T-helper 22 cell (primary cell): ENCODE results near the gene HEBP1.

Source experiments
- DNase-seq: peaks from one replicate; pipeline ENCODE4 v3.0.0-alpha.2; 2020; ENCODE audit warnings: low read depth

HEBP1 gene

DNA sequence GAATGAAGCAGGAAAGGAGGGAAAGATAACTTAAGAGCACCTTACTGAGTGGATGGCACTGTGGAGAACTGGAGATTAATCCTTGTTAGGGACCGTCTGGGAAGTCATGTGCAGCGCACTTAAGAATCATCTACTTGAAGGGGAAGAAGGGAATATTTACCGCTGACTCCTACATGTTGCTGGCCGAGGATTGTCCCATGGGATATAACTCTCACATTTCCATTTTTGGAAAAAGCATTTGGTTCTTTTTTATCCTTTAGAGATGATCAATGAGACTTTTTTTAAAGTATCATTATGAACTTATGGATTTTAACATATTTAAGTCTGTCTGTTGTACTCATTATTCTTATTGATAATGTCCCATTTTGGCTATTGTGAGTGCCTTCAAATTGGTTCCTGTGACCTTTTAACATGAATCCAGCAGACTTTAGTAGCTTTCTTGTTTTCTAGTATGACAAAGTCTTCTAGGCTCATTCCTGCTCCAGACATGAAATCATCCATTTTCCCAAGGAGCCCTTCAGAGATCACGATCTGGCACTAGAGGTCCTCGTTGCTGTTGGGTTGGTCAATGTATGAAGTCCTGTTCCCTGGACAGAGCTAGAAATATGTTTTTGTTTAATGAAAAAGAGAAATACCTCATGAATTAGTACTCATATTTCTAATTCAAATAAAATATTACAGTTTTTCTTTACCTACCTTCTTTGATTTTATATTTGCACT is 23.9 kb upstream of the HEBP1 start:
- DNase-seq, result no peak

DNA sequence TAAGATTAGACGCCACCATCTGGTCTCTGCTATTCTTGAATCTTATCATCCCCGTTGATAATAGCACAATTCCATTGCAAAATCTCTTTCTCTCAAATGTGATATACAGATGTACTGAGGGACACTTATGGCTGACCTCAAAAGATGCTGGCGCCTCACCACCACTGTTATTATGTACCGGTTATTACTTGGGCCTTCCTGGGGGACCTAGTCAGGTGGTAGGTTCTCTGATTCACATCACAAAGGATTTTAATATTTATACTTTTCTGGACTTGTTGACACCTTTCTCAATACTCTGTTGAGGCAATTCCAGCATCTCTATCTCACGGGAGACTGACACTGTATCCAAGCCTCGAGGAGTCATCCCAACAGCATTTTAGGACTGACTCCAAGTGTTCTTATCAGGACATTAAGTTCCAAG is 22.8 kb upstream of the HEBP1 start:
- DNase-seq, result no peak

DNA sequence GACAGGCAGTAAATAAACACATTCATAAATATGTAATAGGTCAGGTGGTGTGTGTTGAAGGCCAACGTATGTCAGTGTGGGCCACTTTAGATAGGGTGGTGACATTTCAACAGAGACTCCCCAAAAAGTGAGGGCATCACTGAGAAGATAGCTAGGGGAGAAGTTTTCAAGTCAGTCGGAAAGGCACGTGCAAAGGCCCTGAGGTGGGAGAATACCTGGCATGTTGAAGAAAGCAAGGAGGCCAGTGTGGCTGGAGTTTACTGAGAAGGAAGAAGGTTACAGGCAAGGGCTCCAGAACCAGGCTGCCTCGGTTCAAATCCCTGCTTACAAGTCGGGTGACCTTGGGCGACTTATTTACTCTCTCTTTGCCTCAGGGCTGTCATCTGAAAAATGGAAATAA is 11.0 kb upstream of the HEBP1 start:
- no peak for DNase-seq

DNA sequence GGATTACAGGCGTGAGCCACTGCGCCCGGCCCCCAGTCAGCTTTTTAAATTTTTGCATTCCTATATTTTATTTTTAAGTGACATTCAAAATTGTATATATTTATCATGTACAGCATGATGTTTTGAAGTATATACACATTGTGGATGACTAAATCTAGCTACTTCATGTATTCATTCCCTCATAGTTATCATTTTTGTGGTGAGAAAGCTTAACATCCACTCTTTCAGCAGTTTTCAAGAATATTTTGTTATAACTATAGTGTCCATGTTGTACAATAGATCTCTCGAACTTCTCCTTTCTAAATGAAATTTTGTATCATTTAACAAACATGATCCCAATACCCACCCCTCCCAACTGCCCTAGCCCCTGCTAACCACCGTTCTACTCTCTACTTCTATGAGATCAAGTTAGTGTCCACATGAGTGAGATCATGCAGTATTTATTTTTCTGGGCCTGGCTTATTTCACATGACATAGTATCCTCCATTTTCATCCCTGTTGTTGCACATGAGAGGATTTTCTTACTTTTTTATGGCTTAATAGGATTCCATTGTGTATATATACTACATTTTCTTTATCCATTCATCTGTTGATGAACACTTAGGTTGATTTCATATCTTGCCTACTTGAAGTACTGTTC is 8.8 kb upstream of the HEBP1 start:
- DNase-seq, result no peak

DNA sequence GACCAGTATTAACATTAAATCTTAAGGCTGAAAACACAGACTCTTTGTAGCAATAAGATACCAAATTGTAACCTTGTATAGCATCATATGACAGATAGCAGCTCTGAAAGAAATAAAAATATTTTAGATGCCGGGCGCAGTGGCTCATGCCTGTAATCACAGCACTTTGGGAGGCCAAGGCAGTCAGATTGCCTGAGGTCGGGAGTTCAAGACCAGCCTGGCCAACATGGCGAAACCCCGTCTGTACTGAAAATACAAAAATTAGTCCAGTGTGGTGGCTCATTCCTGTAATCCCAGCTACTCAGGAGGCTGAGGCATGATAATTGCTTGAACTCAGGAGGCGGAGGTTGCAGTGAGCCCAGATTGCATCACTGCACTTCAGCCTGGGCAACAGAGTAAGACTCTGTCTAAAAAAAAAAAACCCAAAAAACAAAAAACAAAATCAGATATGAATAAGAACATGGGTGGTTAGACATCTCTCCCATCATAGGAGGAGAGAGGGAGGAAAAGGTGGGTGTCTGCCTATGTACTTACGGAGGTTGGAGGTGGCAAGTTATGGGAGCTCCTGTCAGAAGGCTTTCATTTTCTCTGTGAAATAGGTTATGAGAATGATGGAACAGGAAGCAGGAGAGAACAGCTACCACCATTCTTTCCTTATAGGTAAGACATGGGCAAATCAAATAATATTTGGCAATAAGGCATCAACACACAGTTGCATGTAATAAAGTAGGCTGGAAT is 7.6 kb upstream of the HEBP1 start:
- no peak for DNase-seq

DNA sequence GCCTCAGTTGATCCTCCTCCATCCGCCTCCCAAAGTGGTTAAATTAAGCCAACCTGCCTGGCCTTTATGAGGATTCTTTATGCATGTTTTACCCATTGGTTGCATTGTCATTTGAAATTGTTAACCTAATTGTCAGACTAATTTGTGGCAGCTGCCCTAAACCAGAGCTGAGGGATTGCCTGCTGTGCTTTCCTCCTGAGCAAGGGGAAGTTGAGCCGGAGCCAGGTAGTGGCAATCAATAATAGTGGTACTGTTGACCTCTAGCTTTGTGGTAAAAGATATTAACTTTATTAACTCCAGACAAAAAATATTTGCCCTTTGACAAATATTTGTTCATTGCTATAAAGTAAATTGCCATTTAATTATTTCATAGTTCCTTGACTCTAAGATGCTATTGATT is 5.6 kb upstream of the HEBP1 start:
- no peak for DNase-seq

DNA sequence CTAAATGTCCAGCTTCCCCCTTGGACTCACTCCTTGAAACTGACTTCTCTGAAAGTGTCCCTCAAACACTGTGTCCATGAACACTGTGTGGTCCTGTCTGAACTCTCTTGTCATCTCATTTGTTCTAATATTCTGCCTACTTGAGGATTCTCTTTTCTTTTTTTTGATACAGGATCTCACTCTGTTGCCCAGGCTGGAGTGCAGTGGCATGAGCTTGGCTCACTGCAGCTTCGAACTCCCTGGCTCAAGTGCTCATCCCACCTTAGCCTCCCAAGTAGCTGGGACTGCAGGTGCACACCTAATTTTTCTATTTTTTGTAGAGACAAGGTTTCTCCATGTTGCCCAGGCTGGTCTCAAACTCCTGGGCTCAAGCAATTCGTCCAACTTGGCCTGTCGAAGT is 4.9 kb upstream of the HEBP1 start:
- no peak for DNase-seq

DNA sequence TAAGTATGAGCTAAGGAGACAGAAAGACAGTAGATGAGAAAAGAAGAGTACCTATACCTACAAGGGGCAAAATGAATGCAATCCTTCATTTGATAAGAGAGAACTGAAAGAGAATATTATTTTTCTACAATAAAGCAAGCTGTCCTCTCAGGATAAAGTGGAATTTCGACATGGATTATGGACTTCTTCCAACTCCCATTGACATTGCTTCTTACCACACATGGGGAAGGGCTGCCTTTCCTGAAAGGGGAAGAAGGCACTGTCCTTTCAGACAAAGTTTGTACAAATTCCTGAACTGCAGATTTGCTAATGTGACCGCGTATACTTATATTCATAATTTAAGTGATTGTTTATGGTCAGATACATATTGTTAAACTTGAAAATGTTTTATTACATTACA is 4.3 kb upstream of the HEBP1 start:
- no peak for DNase-seq

DNA sequence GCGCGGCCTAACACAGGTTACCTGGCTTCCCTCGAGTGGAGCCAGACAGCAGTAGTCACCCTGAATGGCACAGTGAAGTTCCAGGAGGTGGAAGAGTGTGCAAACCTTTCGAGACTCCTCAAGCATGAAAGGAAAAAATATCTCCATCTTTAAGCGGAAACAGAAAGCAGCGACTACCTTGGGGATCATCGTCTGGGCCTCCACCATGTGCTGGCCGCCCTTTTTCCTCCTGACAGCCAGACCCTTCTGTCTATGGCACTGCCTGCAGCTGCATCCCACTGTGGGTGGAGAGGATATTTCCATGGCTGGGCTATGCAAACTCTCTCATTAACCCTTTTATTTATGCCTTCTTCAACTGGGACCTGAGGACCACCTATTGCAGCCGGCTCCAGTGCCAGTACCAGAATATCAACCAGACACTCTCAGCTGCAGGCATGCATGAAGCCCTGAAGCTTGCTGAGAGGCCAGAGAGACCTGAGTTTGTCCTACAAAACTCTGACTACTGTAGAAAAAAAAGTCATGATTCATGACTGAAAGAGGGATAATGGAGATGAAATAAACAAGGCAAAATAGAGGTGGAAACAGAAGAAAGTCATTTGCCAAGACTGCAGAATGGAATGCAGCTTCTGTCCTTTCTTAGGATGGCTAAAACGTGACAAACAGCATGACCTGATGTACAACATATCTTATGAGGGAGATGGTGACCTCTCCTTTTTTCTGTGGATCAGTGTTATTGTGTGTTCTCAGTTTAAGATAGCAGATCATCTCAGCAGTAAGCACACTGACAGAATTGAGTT is 2.4 kb upstream of the HEBP1 start:
- DNase-seq, result no peak

DNA sequence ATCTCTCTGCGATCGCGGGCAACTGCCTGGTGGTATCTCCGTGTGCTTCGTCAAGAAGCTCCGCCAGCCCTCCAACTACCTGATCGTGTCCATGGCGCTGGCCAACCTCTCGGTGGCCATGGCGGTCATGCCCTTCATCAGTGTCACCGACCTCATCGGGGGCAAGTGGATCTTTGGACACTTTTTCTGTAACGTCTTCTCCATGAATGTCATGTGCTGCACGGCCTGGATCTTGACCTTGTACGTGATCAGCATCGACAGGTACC is 1.6 kb upstream of the HEBP1 start:
- DNase-seq, result no peak

DNA sequence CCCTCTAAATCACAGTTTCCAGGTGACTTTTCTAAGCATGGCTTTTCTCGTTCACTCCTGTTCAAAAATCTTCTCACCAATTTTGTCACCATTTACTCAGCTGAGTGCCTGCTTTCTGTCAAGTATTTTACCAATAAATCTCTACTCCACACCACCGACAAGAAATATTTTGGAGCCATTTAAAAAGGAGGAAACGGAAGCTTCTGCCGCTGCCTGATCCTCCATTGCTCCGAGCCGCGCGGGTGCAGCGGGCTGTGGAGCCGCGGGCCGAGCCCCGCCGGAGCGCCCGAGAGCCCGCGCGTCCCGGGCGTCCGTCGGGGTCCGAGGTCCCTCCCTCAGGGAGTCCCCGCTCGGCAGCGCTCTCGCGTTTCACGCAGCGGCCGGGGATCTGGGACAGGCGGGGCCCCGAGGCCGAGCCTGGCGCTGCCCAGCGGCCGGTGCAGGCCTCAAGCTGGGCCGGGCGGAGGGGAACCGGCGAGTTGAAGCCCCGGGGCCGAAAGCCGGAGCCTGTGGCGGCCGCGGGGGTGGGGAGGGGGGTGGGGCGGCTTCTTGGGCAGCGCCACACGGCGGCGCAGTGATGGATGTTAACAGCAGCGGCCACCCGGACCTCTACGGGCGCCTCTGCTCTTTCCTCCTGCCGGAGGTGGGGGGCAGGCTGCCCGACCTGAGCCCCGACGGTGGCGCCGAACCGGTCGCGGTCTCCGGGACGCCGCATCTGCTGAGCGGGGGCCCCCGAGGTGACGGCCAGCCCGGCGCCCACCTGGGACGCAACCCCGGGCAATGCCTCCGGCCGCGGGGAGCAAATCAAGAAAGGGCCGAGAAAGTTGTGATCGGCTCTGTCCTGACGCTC is 1.1 kb upstream of the HEBP1 start:
- DNase-seq, result peak; percentile 17

DNA sequence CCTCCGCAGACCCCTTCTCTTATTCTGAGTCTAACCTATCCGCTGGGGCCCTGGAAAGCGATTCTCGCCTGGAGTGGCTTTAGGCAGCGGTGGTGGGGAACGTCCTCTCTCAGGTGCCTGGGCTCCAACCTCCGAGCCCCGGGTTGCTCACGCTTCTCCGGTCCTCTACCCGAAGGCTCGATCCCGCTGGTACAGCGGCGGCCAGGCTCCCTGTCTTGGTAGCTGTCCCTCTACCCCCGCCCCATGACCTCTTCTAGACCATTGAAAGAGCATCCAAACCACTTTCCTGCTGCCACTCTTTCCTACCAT is 505 bp upstream of the HEBP1 start:
- DNase-seq, result no peak

DNA sequence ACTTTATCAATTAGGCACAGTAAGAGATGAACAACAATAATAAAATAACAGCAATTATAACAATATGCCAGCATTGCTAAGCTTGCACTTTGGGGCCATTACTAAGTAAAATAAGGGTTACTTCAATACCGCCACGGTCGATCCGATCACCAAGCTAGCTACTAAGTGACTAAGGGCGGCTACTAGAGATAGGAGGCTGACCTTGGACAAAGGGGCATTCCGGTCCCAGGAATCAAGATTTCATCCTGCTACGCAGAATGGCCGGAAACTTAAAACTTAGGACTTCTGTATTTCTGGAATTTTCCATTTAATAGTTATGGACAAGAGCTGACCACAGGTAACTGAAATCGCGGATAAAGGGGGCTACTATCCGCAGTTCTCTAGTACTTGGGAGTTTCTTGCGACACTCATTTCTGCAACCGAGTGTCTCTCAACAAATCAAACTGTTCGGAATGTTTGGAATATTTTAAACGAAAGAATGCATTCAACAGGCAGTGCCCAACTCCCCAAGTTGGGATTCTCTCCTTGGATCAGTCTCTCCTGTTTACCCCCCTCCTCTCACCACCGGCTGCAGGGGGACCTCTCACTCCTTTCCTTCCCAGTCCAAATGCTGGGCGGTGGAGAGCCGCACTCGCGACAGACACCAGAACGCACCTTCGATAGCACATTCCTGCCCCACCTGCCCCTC is 650 bp downstream of the HEBP1 start:
- no peak for DNase-seq

DNA sequence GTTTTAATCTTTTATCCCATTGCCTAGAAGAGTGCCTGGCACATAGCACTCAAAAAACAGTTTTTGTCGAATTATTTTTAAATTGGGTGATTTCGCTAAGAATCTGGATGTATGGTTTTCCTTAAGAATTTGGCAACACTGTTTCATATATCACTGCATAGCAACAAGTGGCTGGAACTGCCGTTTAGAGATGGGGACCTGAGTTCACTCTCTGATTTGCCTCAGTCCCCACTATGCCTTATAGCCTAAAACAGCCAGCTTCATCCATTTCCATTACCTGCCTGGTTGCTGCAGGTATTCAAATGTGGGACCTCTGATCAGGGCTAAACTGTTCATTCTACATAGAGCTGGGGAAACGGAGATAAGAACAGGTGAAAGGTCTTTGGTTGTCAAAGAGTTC is 1.8 kb downstream of the HEBP1 start:
- DNase-seq, result no peak

DNA sequence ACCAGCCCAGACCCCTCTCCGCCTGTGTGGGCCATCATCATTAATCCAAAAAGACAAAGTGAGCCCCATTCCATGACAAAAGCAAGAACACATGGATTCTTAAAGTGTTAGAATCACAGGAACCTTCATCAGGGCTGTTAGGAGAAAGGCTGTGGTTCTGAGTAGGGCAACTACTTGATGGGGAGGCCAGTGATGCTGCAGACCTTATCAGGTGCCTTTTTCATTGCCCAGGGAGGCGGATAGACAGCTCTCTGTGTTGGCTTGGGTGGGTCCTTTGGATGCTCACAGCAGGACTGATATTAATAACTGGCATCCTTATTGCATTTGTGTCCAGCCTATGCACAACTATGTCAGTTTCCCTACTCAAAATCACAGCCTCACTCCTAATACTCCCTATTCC is 2.3 kb downstream of the HEBP1 start:
- DNase-seq, result no peak

DNA sequence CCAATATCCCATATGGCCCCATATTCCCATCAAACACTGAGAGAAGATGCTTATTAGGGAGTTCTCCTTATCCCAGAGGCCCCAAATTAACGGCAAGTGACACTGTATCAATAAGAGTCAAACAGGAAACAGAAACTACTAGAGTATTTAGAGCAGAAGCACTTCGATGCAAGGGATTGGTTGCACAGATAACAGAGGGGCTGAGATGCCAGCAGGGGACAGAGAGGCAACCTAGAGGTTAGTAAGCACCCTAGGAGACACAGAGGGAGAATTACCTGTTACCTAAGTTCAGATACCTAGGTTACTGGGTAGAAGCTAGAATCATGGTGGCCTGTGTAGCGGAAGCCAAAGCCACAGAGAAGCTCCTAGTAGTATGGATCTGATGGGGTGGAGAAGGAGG is 2.9 kb downstream of the HEBP1 start:
- no peak for DNase-seq

DNA sequence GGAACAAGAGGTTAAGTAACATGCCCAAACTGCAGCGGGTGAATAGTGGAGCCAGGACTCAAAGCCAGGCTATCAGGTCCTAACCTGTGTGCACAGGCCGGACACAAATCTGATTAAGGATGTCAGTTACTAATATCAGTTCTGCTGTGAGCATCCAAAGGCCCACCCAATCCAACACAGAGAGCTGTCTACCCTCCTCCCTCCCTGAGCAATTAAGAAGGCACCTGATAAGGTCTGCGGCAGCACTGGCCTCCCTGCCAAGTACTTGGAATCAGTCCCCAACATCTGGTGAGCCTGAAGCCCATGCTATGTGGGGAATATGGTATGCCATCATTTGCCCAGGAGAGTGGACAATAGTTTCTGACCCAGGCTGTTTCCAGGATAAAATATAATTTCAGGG is 3.9 kb downstream of the HEBP1 start:
- DNase-seq, result no peak

DNA sequence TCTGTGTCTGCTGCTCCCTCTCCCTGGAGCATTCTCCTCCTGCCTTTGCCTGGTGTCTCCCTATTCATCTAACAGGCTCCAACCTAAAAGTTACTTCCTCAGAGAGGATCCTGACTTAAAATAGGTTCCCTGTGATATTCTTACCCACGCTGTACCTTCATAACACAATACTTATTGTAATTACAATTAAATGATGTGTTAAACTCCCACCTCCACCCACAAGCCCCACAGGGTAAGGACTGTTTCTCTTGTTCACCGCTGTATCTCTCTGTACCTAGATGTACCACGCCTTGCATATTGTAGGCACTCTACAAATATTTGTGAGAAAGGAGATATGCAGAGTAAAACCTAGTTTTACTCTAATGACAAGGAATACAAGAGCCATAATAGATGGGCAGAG is 5.0 kb downstream of the HEBP1 start:
- DNase-seq, result no peak

DNA sequence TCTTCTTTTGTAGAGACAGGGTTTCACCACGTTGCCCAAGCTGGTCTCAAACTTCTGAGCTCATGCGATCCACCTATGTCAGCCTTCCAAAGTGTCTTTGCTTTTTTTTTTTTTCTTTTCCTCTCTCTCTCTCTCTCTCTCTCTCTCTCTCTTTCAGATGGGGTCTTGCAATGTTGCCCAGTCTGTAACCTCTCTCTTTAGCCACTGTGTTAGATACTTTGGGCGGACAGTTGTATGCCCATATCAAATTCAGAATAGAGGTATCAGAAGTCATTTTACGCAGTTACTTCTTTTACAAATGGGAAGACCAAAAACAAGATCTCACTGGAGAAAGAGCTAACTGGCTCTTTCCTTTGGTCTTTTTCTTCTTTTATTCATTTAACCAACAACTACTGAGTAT is 6.7 kb downstream of the HEBP1 start:
- no peak for DNase-seq

DNA sequence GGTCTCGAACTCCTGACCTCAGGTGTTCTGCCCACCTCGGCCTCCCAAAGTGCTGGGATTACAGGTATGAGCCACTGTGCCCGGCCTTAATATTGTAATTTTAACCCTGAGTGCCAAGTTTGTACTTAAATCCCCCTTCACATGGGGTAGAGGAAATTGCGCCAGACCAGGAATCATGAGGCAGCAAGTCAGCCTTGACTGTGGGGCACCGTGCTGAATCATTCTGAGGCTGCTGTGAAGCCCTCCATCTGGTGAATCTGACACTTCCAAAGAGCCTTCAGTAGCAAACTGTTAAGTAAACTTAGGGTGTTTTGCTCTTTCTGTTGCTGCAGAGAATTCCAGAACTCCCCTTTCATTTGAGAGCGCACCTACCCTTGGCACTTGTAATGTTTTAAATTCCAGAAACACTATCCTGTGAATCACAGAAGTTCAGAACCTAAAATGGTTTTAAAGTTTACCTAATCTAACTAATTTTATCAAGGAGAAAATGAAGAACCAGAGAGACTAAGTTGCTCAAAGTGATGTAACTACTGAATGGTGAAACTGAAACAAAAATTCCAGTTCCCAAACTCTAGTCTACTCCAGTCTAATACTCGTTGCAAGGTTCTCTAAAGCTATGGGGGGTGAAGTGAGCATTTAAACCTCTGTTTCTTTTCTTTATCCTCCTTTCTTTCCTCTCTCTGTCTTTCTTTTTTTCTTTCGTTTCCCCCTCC is 7.5 kb downstream of the HEBP1 start:
- no peak for DNase-seq
